Neural cell (in vitro differentiated cells): ENCODE results near the gene PALMD. TPM values are rescaled to one million over a fixed set of nuclear protein-coding genes. Genes with fewer than 3 reads are reported as not detected.

Experiments used
- H2AFZ ChIP-seq: fragments of 200-600, 300-800 bp; sonication (generic), shearing (Covaris generic); 2 replicates; pipeline ENCODE4 v1.6.0; 2014; ENCODE audit warnings: low read depth, mild to moderate bottlenecking, antibody characterized with exemption, low read length, moderate library complexity
- H3F3A ChIP-seq: fragments of 200-600 bp; shearing (Covaris generic); 2 replicates; pipeline ENCODE4 v1.6.1; 2016; ENCODE audit warnings: mild to moderate bottlenecking, moderate library complexity, mixed read lengths, antibody characterized with exemption, low read length; ENCODE audit not compliant: insufficient read depth, poor library complexity, severe bottlenecking
- H3K27ac ChIP-seq: fragments of 200-600, 300-800 bp; sonication (generic), shearing (Covaris generic); 2 replicates; pipeline ENCODE4 v1.5.1; 2014; ENCODE audit warnings: mild to moderate bottlenecking, low read length, moderate library complexity
- H3K27me3 ChIP-seq: fragments of 300-800, 200-600 bp; sonication (generic), shearing (Covaris generic); 2 replicates; pipeline ENCODE4 v1.6.0; 2014; ENCODE audit warnings: mild to moderate bottlenecking, low read depth, low read length, moderate library complexity; ENCODE audit not compliant: insufficient read depth
- H3K36me3 ChIP-seq: fragments of 300-800, 200-600 bp; sonication (generic), shearing (Covaris generic); 2 replicates; pipeline ENCODE4 v1.5.1; 2014; ENCODE audit warnings: mild to moderate bottlenecking, antibody characterized with exemption, low read length, moderate library complexity; ENCODE audit not compliant: insufficient read depth
- H3K4me2 ChIP-seq: fragments of 300-800, 200-600 bp; sonication (generic), shearing (Covaris generic); 2 replicates; pipeline ENCODE4 v1.6.0; 2014; ENCODE audit warnings: mild to moderate bottlenecking, low read length
- H3K4me3 ChIP-seq: fragments of 300-800, 200-600 bp; sonication (generic), shearing (Covaris generic); 2 replicates; pipeline ENCODE4 v1.5.1; 2014; ENCODE audit warnings: mild to moderate bottlenecking, low read length, moderate library complexity
- H3K79me2 ChIP-seq: fragments of 200-600 bp; shearing (Covaris generic); replicated peaks from 2 replicates; pipeline ENCODE4 v1.6.0; 2014; ENCODE audit warnings: mild to moderate bottlenecking, low read length, moderate library complexity; ENCODE audit not compliant: insufficient read depth
- H3K9ac ChIP-seq: fragments of 300-800, 200-600 bp; sonication (generic), shearing (Covaris generic); 2 replicates; pipeline ENCODE4 v1.6.1; 2016; ENCODE audit warnings: mild to moderate bottlenecking, low read length, mixed read lengths
- H3K9me2 ChIP-seq: fragments of 200-600 bp; shearing (Covaris generic); 2 replicates; pipeline ENCODE4 v1.6.1; 2016; ENCODE audit warnings: mild to moderate bottlenecking, low read length, mixed read lengths; ENCODE audit not compliant: insufficient read depth
- H3K9me3 ChIP-seq: fragments of 200-600, 300-800 bp; sonication (generic), shearing (Covaris generic); 2 replicates; pipeline ENCODE4 v1.6.1; 2016; ENCODE audit warnings: mild to moderate bottlenecking, mixed run types, low read length, moderate library complexity, mixed read lengths
- H4K20me1 ChIP-seq: fragments of 200-600 bp; shearing (Covaris generic); 2 replicates; pipeline ENCODE4 v1.6.1; 2016; ENCODE audit warnings: mild to moderate bottlenecking, mixed run types; ENCODE audit not compliant: insufficient read depth
- EP300 ChIP-seq: fragments of 450-650 bp; conservative IDR thresholded peaks from 2 replicates; pipeline ENCODE4 v1.6.1; 2014; ENCODE audit warnings: antibody characterized with exemption, mild to moderate bottlenecking, moderate library complexity; ENCODE audit not compliant: poor library complexity, severe bottlenecking
- EZH2 ChIP-seq: fragments of 200-600, 300-800 bp; shearing (Covaris generic), sonication (generic); IDR thresholded peaks from 2 replicates; pipeline ENCODE4 v1.6.1; 2014; ENCODE audit warnings: antibody characterized with exemption, low read length, borderline replicate concordance, mild to moderate bottlenecking; ENCODE audit not compliant: insufficient read depth, poor library complexity, severe bottlenecking
- MXI1 ChIP-seq: fragments of 450-650 bp; conservative IDR thresholded peaks from 2 replicates; pipeline ENCODE4 v1.6.1; 2014; ENCODE audit warnings: antibody characterized with exemption, mild to moderate bottlenecking; ENCODE audit not compliant: poor library complexity, severe bottlenecking
- POLR2AphosphoS5 ChIP-seq: IDR thresholded peaks from 2 replicates; pipeline ENCODE4 v1.6.1; 2012
- RAD21 ChIP-seq: fragments of 450-650 bp; conservative IDR thresholded peaks from 2 replicates; pipeline ENCODE4 v1.6.1; 2014; ENCODE audit warnings: antibody characterized with exemption, mild to moderate bottlenecking, moderate library complexity
- SMC3 ChIP-seq: fragments of 450-650 bp; conservative IDR thresholded peaks from 2 replicates; pipeline ENCODE4 v1.6.1; 2014; ENCODE audit warnings: antibody characterized with exemption, mild to moderate bottlenecking, moderate library complexity; ENCODE audit not compliant: poor library complexity
- TAF1 ChIP-seq: IDR thresholded peaks from 2 replicates; pipeline ENCODE4 v1.6.1; 2012; ENCODE audit warnings: low read depth
- polyA plus RNA-seq: library from polyadenylated mRNA; depleted of rRNA; stranded (reverse); fragments of >200 nt; gene quantifications from 2 replicates; pipeline ENCODE4 v1.2.3, GENCODE V29; 2014
- TF ChIP-seq, protein P1 (sequence below): IDR thresholded peaks from 2 replicates; pipeline ENCODE4 v1.6.1; 2012; ENCODE audit warnings: borderline replicate concordance
- TF ChIP-seq, protein P2 (sequence below): fragments of 450-650 bp; IDR thresholded peaks from 2 replicates; pipeline ENCODE4 v1.5.1; 2014; ENCODE audit warnings: antibody characterized with exemption, mild to moderate bottlenecking, moderate library complexity; ENCODE audit not compliant: poor library complexity, severe bottlenecking

PALMD gene
- polyA plus RNA-seq, 1 donor from 2014 or later, result 19.4 TPM

DNA sequence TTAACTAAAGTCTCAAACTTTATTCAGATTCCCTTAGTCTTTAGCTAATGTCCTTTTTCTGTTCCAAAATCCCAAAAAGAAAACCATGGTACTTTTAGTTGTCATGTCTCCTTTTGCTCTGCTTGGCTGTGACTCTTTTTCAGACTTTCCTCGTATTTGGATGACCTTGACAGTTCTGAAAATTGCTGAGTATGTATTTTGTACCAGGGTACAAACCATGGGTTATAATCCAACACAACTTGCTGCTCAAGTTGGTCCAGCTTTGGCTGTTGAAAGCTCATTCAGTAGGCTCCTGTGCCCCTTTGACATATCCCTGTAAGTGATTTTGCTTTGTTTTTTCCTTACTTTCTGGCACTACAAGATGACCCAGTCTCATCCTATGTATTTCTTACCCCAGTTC, 51.7 kb downstream of the PALMD start:
- H3K79me2 ChIP-seq, result no peaks in the 10 kb centered on the region
- no peak overlapping the region for H3K9ac ChIP-seq
- TF ChIP-seq, protein P1, sequence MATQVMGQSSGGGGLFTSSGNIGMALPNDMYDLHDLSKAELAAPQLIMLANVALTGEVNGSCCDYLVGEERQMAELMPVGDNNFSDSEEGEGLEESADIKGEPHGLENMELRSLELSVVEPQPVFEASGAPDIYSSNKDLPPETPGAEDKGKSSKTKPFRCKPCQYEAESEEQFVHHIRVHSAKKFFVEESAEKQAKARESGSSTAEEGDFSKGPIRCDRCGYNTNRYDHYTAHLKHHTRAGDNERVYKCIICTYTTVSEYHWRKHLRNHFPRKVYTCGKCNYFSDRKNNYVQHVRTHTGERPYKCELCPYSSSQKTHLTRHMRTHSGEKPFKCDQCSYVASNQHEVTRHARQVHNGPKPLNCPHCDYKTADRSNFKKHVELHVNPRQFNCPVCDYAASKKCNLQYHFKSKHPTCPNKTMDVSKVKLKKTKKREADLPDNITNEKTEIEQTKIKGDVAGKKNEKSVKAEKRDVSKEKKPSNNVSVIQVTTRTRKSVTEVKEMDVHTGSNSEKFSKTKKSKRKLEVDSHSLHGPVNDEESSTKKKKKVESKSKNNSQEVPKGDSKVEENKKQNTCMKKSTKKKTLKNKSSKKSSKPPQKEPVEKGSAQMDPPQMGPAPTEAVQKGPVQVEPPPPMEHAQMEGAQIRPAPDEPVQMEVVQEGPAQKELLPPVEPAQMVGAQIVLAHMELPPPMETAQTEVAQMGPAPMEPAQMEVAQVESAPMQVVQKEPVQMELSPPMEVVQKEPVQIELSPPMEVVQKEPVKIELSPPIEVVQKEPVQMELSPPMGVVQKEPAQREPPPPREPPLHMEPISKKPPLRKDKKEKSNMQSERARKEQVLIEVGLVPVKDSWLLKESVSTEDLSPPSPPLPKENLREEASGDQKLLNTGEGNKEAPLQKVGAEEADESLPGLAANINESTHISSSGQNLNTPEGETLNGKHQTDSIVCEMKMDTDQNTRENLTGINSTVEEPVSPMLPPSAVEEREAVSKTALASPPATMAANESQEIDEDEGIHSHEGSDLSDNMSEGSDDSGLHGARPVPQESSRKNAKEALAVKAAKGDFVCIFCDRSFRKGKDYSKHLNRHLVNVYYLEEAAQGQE, result no peak
- TF ChIP-seq TAF1 (no peak), MXI1 (no peak), POLR2AphosphoS5 (no peak), EZH2 (no peak), EP300 (no peak), RAD21 (no peak), SMC3 (no peak)
- TF ChIP-seq, protein P2, sequence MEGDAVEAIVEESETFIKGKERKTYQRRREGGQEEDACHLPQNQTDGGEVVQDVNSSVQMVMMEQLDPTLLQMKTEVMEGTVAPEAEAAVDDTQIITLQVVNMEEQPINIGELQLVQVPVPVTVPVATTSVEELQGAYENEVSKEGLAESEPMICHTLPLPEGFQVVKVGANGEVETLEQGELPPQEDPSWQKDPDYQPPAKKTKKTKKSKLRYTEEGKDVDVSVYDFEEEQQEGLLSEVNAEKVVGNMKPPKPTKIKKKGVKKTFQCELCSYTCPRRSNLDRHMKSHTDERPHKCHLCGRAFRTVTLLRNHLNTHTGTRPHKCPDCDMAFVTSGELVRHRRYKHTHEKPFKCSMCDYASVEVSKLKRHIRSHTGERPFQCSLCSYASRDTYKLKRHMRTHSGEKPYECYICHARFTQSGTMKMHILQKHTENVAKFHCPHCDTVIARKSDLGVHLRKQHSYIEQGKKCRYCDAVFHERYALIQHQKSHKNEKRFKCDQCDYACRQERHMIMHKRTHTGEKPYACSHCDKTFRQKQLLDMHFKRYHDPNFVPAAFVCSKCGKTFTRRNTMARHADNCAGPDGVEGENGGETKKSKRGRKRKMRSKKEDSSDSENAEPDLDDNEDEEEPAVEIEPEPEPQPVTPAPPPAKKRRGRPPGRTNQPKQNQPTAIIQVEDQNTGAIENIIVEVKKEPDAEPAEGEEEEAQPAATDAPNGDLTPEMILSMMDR, result no peak
- H3K4me2 ChIP-seq, result no peak overlapping the region
- no peaks in the 10 kb centered on the region for H4K20me1 ChIP-seq
- no peaks in the 10 kb centered on the region for H3K27me3 ChIP-seq
- no peaks in the 10 kb centered on the region for H3K9me3 ChIP-seq
- H3K4me3 ChIP-seq, result no peak overlapping the region
- no peak overlapping the region for H3K27ac ChIP-seq
- no peak overlapping the region for H2AFZ ChIP-seq
- H3K9me2 ChIP-seq, result no peaks in the 10 kb centered on the region
- no peaks in the 10 kb centered on the region for H3F3A ChIP-seq
- H3K36me3 ChIP-seq, result no peaks in the 10 kb centered on the region

DNA sequence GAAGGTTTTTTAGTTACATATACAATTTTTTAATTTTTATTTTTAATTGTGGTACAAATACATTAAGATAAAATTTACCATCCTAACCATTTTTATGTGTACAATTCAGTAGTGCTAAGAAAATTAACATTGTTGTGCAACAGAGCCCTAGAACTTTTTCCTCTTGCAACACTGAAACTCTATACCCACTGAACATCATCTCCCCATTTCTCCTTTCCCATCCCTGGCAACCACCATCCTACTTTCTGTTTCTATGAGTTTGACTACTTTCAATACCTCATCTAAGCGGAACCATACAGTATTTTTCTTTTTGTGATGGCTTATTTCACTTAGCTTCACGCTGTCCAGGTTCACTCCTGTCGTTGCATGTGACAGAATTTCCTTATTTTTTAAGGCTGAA, 54.1 kb downstream of the PALMD start:
- no peaks in the 10 kb centered on the region for H3K27me3 ChIP-seq
- no peak overlapping the region for H3K27ac ChIP-seq
- H2AFZ ChIP-seq, result no peak overlapping the region
- TF ChIP-seq POLR2AphosphoS5, result no peak
- no peak for TF ChIP-seq TAF1
- TF ChIP-seq, protein P1, result no peak
- TF ChIP-seq EP300, result no peak
- no peak for TF ChIP-seq SMC3
- TF ChIP-seq MXI1, result no peak
- no peak for TF ChIP-seq RAD21
- no peak for TF ChIP-seq EZH2
- TF ChIP-seq, protein P2, result no peak
- H3F3A ChIP-seq, result no peaks in the 10 kb centered on the region
- H3K9me2 ChIP-seq, result no peaks in the 10 kb centered on the region
- no peaks in the 10 kb centered on the region for H4K20me1 ChIP-seq
- H3K4me3 ChIP-seq, result no peak overlapping the region
- H3K9me3 ChIP-seq, result no peaks in the 10 kb centered on the region
- H3K36me3 ChIP-seq, result no peaks in the 10 kb centered on the region
- H3K9ac ChIP-seq, result no peak overlapping the region
- no peaks in the 10 kb centered on the region for H3K79me2 ChIP-seq
- H3K4me2 ChIP-seq, result no peak overlapping the region
